Progenitor cell of endocrine pancreas (in vitro differentiated cells): Measurements from ENCODE around the gene MEIKIN. TPM values are rescaled to one million over a fixed set of nuclear protein-coding genes. Genes with fewer than 3 reads are reported as not detected.

ENCODE experiments used
- DNase-seq: peaks from one replicate; pipeline ENCODE4 v3.0.0; 2021; ENCODE audit warnings: low spot score; ENCODE audit not compliant: unreplicated experiment
- H3K27ac Mint-ChIP-seq: 2 replicates; pipeline ENCODE4 v1.8.0; 2021; ENCODE audit warnings: mild to moderate bottlenecking, moderate library complexity, mixed read lengths
- H3K27me3 Mint-ChIP-seq: 2 replicates; pipeline ENCODE4 v1.8.0; 2021; ENCODE audit warnings: mixed read lengths
- H3K36me3 Mint-ChIP-seq: 2 replicates; pipeline ENCODE4 v1.8.0; 2022; ENCODE audit warnings: mixed read lengths; ENCODE audit not compliant: insufficient read depth
- H3K4me1 Mint-ChIP-seq: 2 replicates; pipeline ENCODE4 v1.8.0; 2021; ENCODE audit warnings: low read depth, mixed read lengths
- H3K4me3 Mint-ChIP-seq: 2 replicates; pipeline ENCODE4 v1.8.0; 2021; ENCODE audit warnings: low read depth, mild to moderate bottlenecking, moderate library complexity, mixed read lengths
- H3K9me3 Mint-ChIP-seq: 2 replicates; pipeline ENCODE4 v1.8.0; 2021; ENCODE audit warnings: low read depth, mixed read lengths
- CTCF ChIP-seq: fragments of 200-600 bp; sonication (generic); IDR thresholded peaks from one replicate; pipeline ENCODE4 v1.5.0; 2021; ENCODE audit warnings: antibody characterized with exemption, mild to moderate bottlenecking; ENCODE audit not compliant: unreplicated experiment
- total RNA-seq: library from RNA; stranded (reverse); gene quantifications from 2 replicates; pipeline ENCODE4 v1.2.1, GENCODE V29; 2021

MEIKIN gene
- total RNA-seq, 1 donor from 2014 or later: not detected

GRCh38 chr5:131947445-131947844 is 2.0 kb upstream of the MEIKIN start:
- no peak overlapping the region for H3K27ac Mint-ChIP-seq
- peaks cover 4% of the 10 kb centered on the region for H3K4me1 Mint-ChIP-seq
- DNase-seq: no peak
- H3K4me3 Mint-ChIP-seq: no peak overlapping the region
- H3K9me3 Mint-ChIP-seq: no peaks in the 10 kb centered on the region
- H3K27me3 Mint-ChIP-seq: no peaks in the 10 kb centered on the region
- no peak for TF ChIP-seq CTCF
- no peaks in the 10 kb centered on the region for H3K36me3 Mint-ChIP-seq

GRCh38 chr5:131944702-131945550 is 537 bp downstream of the MEIKIN start:
- Mint-ChIP-seq H3K27ac (no peak overlapping the region), H3K36me3 (no peaks in the 10 kb centered on the region), H3K27me3 (no peaks in the 10 kb centered on the region), H3K4me1 (peaks cover 4% of the 10 kb centered on the region), H3K9me3 (no peaks in the 10 kb centered on the region), H3K4me3 (no peak overlapping the region)
- no peak for TF ChIP-seq CTCF
- no peak for DNase-seq

GRCh38 chr5:131943916-131944315 is 1.5 kb downstream of the MEIKIN start:
- Mint-ChIP-seq H3K4me3 (no peak overlapping the region), H3K36me3 (no peaks in the 10 kb centered on the region), H3K9me3 (no peaks in the 10 kb centered on the region), H3K27me3 (no peaks in the 10 kb centered on the region), H3K4me1 (peaks cover 4% of the 10 kb centered on the region), H3K27ac (no peak overlapping the region)
- DNase-seq: no peak
- TF ChIP-seq CTCF: no peak

- Mint-ChIP-seq H3K9me3 (no peaks in the 10 kb centered on the region), H3K27ac (no peak overlapping the region), H3K36me3 (no peaks in the 10 kb centered on the region), H3K27me3 (no peaks in the 10 kb centered on the region), H3K4me3 (no peak overlapping the region), H3K4me1 (no peaks in the 10 kb centered on the region)
- no peak for DNase-seq
- no peak for TF ChIP-seq CTCF
Observed at GRCh38 chr5:131942016-131942415, 3.4 kb downstream of the MEIKIN start.

GRCh38 chr5:131939690-131940345 is 5.6 kb downstream of the MEIKIN start:
- no peaks in the 10 kb centered on the region for H3K36me3 Mint-ChIP-seq
- no peak for DNase-seq
- no peak overlapping the region for H3K27ac Mint-ChIP-seq
- H3K27me3 Mint-ChIP-seq: no peaks in the 10 kb centered on the region
- H3K4me1 Mint-ChIP-seq: no peaks in the 10 kb centered on the region
- no peak for TF ChIP-seq CTCF
- no peaks in the 10 kb centered on the region for H3K9me3 Mint-ChIP-seq
- H3K4me3 Mint-ChIP-seq: no peak overlapping the region
